GM10248 (cell line): Measurements from ENCODE around the gene KRT38.
"Not testable (repeated sequence)": the region's sequence is repeated elsewhere in the genome, so short reads cannot be mapped to it uniquely, and the experiment has no call there.

Source experiments
- CTCF ChIA-PET: fragments of 300-600 bp; sonication (Branson Sonifier 250); formaldehyde crosslinking; extraction: SDS; loops from one replicate; lab custom pipeline; 2021; ENCODE audit warnings: antibody characterized with exemption; lab: Yijun Ruan, JAX
- POLR2A ChIA-PET: fragments of 350-650 bp; sonication (Branson Sonifier 250); formaldehyde crosslinking; extraction: SDS; loops from one replicate; lab custom pipeline; 2020; ENCODE audit warnings: antibody characterized with exemption; lab: Yijun Ruan, JAX
- DNase-seq: peaks from one replicate; pipeline ENCODE4 v3.0.0; 2012; ENCODE audit errors: extremely low spot score
- CTCF ChIP-seq: IDR thresholded peaks from 2 replicates; pipeline ENCODE4 v1.5.1; 2012; ENCODE audit warnings: mild to moderate bottlenecking, low read depth; ENCODE audit errors: extremely low read depth, missing control alignments, control extremely low read depth

KRT38 gene

GRCh38 chr17:41396996-41397660 is 43.7 kb downstream of the KRT38 start, which contains the start of gene KRT31:
KRT31 (minus strand) TSS chr17:41397608; CDS start chr17:41397539, 69 bp downstream.
- TF ChIP-seq CTCF: no peak
- POLR2A ChIA-PET: no interaction called here
- CTCF ChIA-PET: no interaction called here
- DNase-seq: no peak

- CTCF ChIA-PET: interaction anchor here (1.0 kb wide), 1 partner anchor 8 kb away, joined by 3 read pairs; no protein-coding TSS in a partner anchor
- DNase-seq: no peak
- POLR2A ChIA-PET: no interaction called here
- TF ChIP-seq CTCF: no peak
Measured at GRCh38 chr17:41396340-41396739, 44.4 kb downstream of the KRT38 start.

- no peak for TF ChIP-seq CTCF
- DNase-seq: no peak
- ChIA-PET POLR2A (no interaction called here), CTCF (interaction anchor here (1.0 kb wide), 1 partner anchor 8 kb away, joined by 3 read pairs; no protein-coding TSS in a partner anchor)
Measured at GRCh38 chr17:41395611-41396010, 45.2 kb downstream of the KRT38 start.

GRCh38 chr17:41395044-41395443 is 45.7 kb downstream of the KRT38 start:
- DNase-seq, POLR2A ChIA-PET, CTCF ChIA-PET: not testable (repeated sequence)

- DNase-seq: no peak
- POLR2A ChIA-PET: no interaction called here
- CTCF ChIA-PET: no interaction called here
- TF ChIP-seq CTCF: no peak
Measured at GRCh38 chr17:41394254-41394996, 46.4 kb downstream of the KRT38 start.

- ChIA-PET POLR2A (no interaction called here), CTCF (no interaction called here)
- DNase-seq: no peak
- no peak for TF ChIP-seq CTCF
Measured at GRCh38 chr17:41393826-41394225, 47.0 kb downstream of the KRT38 start.

- CTCF ChIA-PET: no interaction called here
- POLR2A ChIA-PET: no interaction called here
- DNase-seq: no peak
- TF ChIP-seq CTCF: no peak
Measured at GRCh38 chr17:41393294-41393693, 47.5 kb downstream of the KRT38 start.
